ENCODE measurements around the gene ACTR5. TPM values are rescaled to one million over a fixed set of nuclear protein-coding genes. Genes with fewer than 3 reads are reported as not detected.

ACTR5 gene
- total RNA-seq, 1 experiment from 2014 or later = 22.0 TPM

DNA sequence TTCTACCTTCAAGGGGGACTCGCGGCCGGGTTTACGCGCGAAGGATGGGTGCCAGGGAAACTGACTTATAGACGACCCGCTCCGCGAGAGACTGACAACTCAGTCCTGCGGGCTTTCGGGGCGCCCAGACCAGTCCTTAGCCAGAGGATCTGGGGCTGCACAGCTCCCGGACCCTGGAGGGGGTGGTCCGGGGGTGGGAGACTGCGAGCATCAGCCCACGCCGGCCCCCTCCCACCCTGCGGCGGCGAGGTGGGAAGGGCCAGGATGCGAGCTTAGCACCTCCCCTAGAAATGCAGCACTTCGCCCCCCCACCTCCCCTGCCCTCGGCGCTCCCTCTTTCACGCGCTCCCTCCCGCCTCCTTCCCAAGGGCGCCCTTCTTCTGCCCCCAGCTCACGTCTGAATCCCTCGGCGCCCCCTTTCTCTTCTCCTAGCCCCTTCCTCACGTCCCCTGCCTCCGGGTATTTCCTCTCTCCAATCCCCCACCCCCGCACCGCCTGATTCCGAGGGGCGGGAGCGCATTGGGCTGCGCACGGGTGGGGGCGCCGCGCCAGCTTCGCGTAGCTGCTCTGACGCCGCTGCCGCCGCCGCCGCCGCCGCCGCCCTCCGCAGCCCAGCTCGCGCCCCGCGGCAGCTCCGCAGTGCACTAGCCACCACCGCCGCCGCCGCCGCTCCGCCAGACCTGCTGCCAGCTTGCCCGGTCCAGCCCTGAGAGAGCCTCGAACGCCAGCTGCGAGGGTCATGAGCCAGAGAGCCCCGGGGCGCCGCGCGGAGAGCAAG is 24.2 kb upstream of the ACTR5 start, which contains the start of gene SLC32A1:
SLC32A1 (plus strand) TSS at position 639 of the 778 bp plus-strand sequence. CDS start 239 bp downstream, outside the sequence.
- no peak for ATAC-seq

More for the DNA sequence above, 24.2 kb upstream of the ACTR5 start, which contains the start of gene SLC32A1:
- TF ChIP-seq CEBPB (IDR thresholded peaks at IDR 0.05; ENCODE audit: low read depth) (no peak), ELF1 (IDR thresholded peaks at IDR 0.05; ENCODE audit: borderline replicate concordance, low read depth) (no peak), ZFX (IDR thresholded peaks at IDR 0.05) (no peak), SP1 (IDR thresholded peaks at IDR 0.05; ENCODE audit: low read depth) (no peak), RAD21 (IDR thresholded peaks at IDR 0.05; ENCODE audit: low read depth) (no peak), ZNF274 (IDR thresholded peaks at IDR 0.05; ENCODE audit: low read depth, low read length) (no peak), EZH2 (IDR thresholded peaks at IDR 0.05) (no peak), SRF (IDR thresholded peaks at IDR 0.05; ENCODE audit: low read depth) (no peak), CBX3 (IDR thresholded peaks at IDR 0.05; ENCODE audit: low read depth) (no peak), FOSL1 (IDR thresholded peaks at IDR 0.05; ENCODE audit: low read depth) (no peak), ZBTB33 (IDR thresholded peaks at IDR 0.05; ENCODE audit: extremely low read depth, insufficient replicate concordance, low read length) (no peak), POLR2AphosphoS5 (IDR thresholded peaks at IDR 0.05; ENCODE audit: low read depth, low read length) (no peak), POLR2A (IDR thresholded peaks at IDR 0.05; ENCODE audit: borderline replicate concordance, extremely low read depth, insufficient read depth, insufficient read length) (no peak), EGR1 (IDR thresholded peaks at IDR 0.05; ENCODE audit: low read depth) (no peak), JUND (IDR thresholded peaks at IDR 0.05) (no peak), YY1 (IDR thresholded peaks at IDR 0.05; ENCODE audit: extremely low read depth, insufficient replicate concordance, low read depth, low read length) (no peak)
- TF ChIP-seq, protein P1, sequence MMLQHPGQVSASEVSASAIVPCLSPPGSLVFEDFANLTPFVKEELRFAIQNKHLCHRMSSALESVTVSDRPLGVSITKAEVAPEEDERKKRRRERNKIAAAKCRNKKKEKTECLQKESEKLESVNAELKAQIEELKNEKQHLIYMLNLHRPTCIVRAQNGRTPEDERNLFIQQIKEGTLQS (IDR thresholded peaks at IDR 0.05) = no peak
- TF ChIP-seq, protein P2, sequence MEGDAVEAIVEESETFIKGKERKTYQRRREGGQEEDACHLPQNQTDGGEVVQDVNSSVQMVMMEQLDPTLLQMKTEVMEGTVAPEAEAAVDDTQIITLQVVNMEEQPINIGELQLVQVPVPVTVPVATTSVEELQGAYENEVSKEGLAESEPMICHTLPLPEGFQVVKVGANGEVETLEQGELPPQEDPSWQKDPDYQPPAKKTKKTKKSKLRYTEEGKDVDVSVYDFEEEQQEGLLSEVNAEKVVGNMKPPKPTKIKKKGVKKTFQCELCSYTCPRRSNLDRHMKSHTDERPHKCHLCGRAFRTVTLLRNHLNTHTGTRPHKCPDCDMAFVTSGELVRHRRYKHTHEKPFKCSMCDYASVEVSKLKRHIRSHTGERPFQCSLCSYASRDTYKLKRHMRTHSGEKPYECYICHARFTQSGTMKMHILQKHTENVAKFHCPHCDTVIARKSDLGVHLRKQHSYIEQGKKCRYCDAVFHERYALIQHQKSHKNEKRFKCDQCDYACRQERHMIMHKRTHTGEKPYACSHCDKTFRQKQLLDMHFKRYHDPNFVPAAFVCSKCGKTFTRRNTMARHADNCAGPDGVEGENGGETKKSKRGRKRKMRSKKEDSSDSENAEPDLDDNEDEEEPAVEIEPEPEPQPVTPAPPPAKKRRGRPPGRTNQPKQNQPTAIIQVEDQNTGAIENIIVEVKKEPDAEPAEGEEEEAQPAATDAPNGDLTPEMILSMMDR (IDR thresholded peaks at IDR 0.05 in 2 of 3, conservative IDR thresholded peaks at IDR 0.05 in 1 of 3; ENCODE audit: borderline replicate concordance in 1 of 3, insufficient read depth in 1 of 3, low read depth in 2 of 3, low read length in 2 of 3) = no peak
- TF ChIP-seq, protein P3, sequence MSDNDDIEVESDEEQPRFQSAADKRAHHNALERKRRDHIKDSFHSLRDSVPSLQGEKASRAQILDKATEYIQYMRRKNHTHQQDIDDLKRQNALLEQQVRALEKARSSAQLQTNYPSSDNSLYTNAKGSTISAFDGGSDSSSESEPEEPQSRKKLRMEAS (IDR thresholded peaks at IDR 0.05) = no peak
- TF ChIP-seq, protein P4, sequence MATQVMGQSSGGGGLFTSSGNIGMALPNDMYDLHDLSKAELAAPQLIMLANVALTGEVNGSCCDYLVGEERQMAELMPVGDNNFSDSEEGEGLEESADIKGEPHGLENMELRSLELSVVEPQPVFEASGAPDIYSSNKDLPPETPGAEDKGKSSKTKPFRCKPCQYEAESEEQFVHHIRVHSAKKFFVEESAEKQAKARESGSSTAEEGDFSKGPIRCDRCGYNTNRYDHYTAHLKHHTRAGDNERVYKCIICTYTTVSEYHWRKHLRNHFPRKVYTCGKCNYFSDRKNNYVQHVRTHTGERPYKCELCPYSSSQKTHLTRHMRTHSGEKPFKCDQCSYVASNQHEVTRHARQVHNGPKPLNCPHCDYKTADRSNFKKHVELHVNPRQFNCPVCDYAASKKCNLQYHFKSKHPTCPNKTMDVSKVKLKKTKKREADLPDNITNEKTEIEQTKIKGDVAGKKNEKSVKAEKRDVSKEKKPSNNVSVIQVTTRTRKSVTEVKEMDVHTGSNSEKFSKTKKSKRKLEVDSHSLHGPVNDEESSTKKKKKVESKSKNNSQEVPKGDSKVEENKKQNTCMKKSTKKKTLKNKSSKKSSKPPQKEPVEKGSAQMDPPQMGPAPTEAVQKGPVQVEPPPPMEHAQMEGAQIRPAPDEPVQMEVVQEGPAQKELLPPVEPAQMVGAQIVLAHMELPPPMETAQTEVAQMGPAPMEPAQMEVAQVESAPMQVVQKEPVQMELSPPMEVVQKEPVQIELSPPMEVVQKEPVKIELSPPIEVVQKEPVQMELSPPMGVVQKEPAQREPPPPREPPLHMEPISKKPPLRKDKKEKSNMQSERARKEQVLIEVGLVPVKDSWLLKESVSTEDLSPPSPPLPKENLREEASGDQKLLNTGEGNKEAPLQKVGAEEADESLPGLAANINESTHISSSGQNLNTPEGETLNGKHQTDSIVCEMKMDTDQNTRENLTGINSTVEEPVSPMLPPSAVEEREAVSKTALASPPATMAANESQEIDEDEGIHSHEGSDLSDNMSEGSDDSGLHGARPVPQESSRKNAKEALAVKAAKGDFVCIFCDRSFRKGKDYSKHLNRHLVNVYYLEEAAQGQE (IDR thresholded peaks at IDR 0.05; ENCODE audit: low read depth) = no peak
- DNase-seq (ENCODE audit: low read depth, low spot score) = no peak
- no peaks in the 10 kb centered on the region for H3K9me2 ChIP-seq (ENCODE audit: insufficient read depth)
- intact Hi-C loops (cut with micrococcal nuclease) = no loop called here
- BruUV-seq (replicated peaks) = no TSS peak
- no peaks in the 10 kb centered on the region for H3K79me2 ChIP-seq (ENCODE audit: insufficient read depth, low read length)
- no peaks in the 10 kb centered on the region for H3K36me3 ChIP-seq (ENCODE audit: control insufficient read depth in 1 of 2, insufficient read depth in 2 of 2, low read length in 2 of 2)
- H2AFZ ChIP-seq (ENCODE audit: low read depth, low read length, poor library complexity, severe bottlenecking) = no peak within 1 kb of the TSS
- H3K9me3 ChIP-seq (ENCODE audit: control insufficient read depth in 1 of 2, insufficient read depth in 1 of 2, low read depth in 1 of 2, low read length in 2 of 2) = no peaks in the 10 kb centered on the region
- POLR2A ChIA-PET = no interaction called here
- CTCF ChIA-PET = no interaction called here
- H3K4me1 ChIP-seq (ENCODE audit: control insufficient read depth in 1 of 2, insufficient read depth in 2 of 2, low read length in 2 of 2) = no peaks in the 10 kb centered on the region
- H3K9ac ChIP-seq (ENCODE audit: low read length) = no peak within 1 kb of the TSS
- RAD21 ChIA-PET (ENCODE audit: low non-redundant PET in 1 of 2, low total read pairs in 2 of 2, uncharacterized antibody in 2 of 2, unreplicated experiment in 2 of 2) = no interaction called here
- peaks cover 34% of the 10 kb centered on the region for H3K27me3 ChIP-seq (ENCODE audit: insufficient read depth, low read length)
- H3K4me2 ChIP-seq (ENCODE audit: low read length) = no peak within 1 kb of the TSS
- no peak within 1 kb of the TSS for H3K27ac ChIP-seq (ENCODE audit: low read depth, low read length)
- H3K4me3 ChIP-seq (replicated peaks in 1 of 2; ENCODE audit: low read depth in 1 of 2, low read length in 2 of 2) = no peak within 1 kb of the TSS
- H4K20me1 ChIP-seq (ENCODE audit: insufficient read depth) = no peaks in the 10 kb centered on the region

Data from HCT116 (cell line).